DOHH2 (cell line): Measurements from ENCODE around the gene FDCSP.
"Not testable (repeated sequence)": the region's sequence is repeated elsewhere in the genome, so short reads cannot be mapped to it uniquely, and the experiment has no call there.

Experiments used
- H3F3A ChIP-seq: fragments of 200-600 bp; sonication (generic), shearing (Covaris generic); 2 replicates; pipeline ENCODE4 v1.6.0; 2016; ENCODE audit warnings: antibody characterized with exemption, mild to moderate bottlenecking; ENCODE audit not compliant: control insufficient read depth, insufficient read depth
- H3K27ac ChIP-seq: fragments of 200-600 bp; sonication (generic); 2 replicates; pipeline ENCODE4 v1.5.1; 2014; ENCODE audit warnings: low read depth, mild to moderate bottlenecking, low read length, moderate library complexity
- H3K27me3 ChIP-seq: fragments of 200-600 bp; sonication (generic); 2 replicates; pipeline ENCODE4 v1.6.1; 2014; ENCODE audit warnings: mild to moderate bottlenecking, low read length, mixed read lengths; ENCODE audit not compliant: control insufficient read depth
- H3K36me3 ChIP-seq: fragments of 200-600 bp; sonication (generic); 2 replicates; pipeline ENCODE4 v1.6.1; 2014; ENCODE audit warnings: mild to moderate bottlenecking, low read length, moderate library complexity, mixed read lengths; ENCODE audit not compliant: control insufficient read depth
- H3K4me1 ChIP-seq: fragments of 200-600 bp; sonication (generic); 2 replicates; pipeline ENCODE4 v1.6.1; 2014; ENCODE audit warnings: mild to moderate bottlenecking, low read length, mixed read lengths; ENCODE audit not compliant: control insufficient read depth
- H3K4me2 ChIP-seq: fragments of 200-600 bp; sonication (generic); 2 replicates; pipeline ENCODE4 v1.6.0; 2014; ENCODE audit warnings: mild to moderate bottlenecking, low read length, moderate library complexity
- H3K4me3 ChIP-seq: fragments of 200-600 bp; sonication (generic); 2 replicates; pipeline ENCODE4 v1.5.1; 2014; ENCODE audit warnings: mild to moderate bottlenecking, low read length, mixed read lengths
- H3K79me2 ChIP-seq: fragments of 200-600 bp; sonication (generic); 2 replicates; pipeline ENCODE4 v1.6.1; 2014; ENCODE audit warnings: mild to moderate bottlenecking, low read length, mixed read lengths; ENCODE audit not compliant: control insufficient read depth
- H3K9me2 ChIP-seq: fragments of 200-600 bp; sonication (generic); replicated peaks from 2 replicates; pipeline ENCODE4 v1.6.1; 2014; ENCODE audit warnings: mild to moderate bottlenecking, low read length, mixed read lengths; ENCODE audit not compliant: control insufficient read depth
- H3K9me3 ChIP-seq: fragments of 200-600 bp; sonication (generic); 2 replicates; pipeline ENCODE4 v1.6.1; 2014; ENCODE audit warnings: antibody characterized with exemption, low read length, mixed read lengths; ENCODE audit not compliant: control insufficient read depth, insufficient read depth
- H4K20me1 ChIP-seq: fragments of 200-600 bp; sonication (generic); 2 replicates; pipeline ENCODE4 v1.6.0; 2014; ENCODE audit warnings: low read depth, mild to moderate bottlenecking, antibody characterized with exemption, low read length, moderate library complexity; ENCODE audit not compliant: control insufficient read depth, insufficient read depth
- CTCF ChIP-seq: fragments of 200-600 bp; sonication (generic); IDR thresholded peaks from one replicate; pipeline ENCODE4 v1.5.1; 2014; ENCODE audit warnings: antibody characterized with exemption, mild to moderate bottlenecking, low read depth, low read length; ENCODE audit not compliant: poor library complexity, severe bottlenecking
- EZH2phosphoT487 ChIP-seq: fragments of 200-600 bp; sonication (generic); IDR thresholded peaks from 2 replicates; pipeline ENCODE4 v1.6.1; 2017; ENCODE audit warnings: borderline replicate concordance, mild to moderate bottlenecking, antibody characterized with exemption, low read length, moderate library complexity, mixed read lengths

The FDCSP gene

DNA sequence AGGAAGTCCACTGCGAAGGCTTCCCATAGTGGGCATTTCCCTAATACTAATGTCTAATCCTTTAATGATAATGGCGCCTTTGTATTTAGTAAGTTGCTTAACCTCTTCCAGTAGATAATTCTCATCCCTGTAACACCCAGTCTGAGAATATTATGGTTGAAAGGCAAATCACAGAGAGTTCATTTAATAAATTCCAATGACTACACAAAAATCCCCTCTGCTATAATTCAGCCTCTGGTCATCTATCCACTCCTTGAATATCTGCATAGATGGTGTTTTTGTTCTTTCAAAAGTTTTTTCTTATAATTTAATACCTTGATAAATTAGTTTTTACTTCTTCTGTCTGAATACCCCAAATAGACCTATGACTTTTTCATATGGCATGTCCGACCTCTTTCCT lies 4.5 kb upstream of the FDCSP start:
- not testable (repeated sequence) for H3K4me3 ChIP-seq, H3K27ac ChIP-seq, H3K27me3 ChIP-seq, H3K4me1 ChIP-seq, H3F3A ChIP-seq, H3K9me3 ChIP-seq, H3K9me2 ChIP-seq, H3K4me2 ChIP-seq, H3K79me2 ChIP-seq, H4K20me1 ChIP-seq, H3K36me3 ChIP-seq

GRCh38 chr4:70221818-70222217 lies 4.1 kb upstream of the FDCSP start:
- H3K9me2 ChIP-seq, H4K20me1 ChIP-seq: not testable (repeated sequence)

DNA sequence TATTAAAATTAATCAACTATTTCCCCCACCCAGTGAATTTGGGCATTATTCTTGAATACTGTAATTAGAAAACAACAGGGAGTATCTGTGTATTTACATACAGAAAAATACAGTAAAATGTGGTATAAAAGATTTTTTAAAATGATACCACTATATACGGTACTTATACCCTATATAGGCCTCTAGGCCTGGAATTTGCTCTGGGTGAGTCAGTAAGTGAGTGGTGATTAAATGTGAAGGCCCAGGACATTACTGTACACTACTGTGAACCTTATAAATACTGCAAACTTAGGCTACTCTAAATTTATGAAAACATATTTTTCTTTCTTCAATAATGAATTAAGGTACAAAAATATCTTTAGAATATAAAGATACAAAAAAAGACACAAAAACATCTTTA lies 10.2 kb downstream of the FDCSP start:
- no peak for TF ChIP-seq EZH2phosphoT487
- no peak for TF ChIP-seq CTCF
- no peaks in the 10 kb centered on the region for H3K9me3 ChIP-seq

More at GRCh38 chr4:70221818-70222217, 4.1 kb upstream of the FDCSP start:
- not testable (repeated sequence) for H3F3A ChIP-seq, H3K9me3 ChIP-seq, H3K27me3 ChIP-seq, H3K36me3 ChIP-seq, H3K4me2 ChIP-seq, H3K79me2 ChIP-seq, H3K4me3 ChIP-seq, H3K27ac ChIP-seq, H3K4me1 ChIP-seq

DNA sequence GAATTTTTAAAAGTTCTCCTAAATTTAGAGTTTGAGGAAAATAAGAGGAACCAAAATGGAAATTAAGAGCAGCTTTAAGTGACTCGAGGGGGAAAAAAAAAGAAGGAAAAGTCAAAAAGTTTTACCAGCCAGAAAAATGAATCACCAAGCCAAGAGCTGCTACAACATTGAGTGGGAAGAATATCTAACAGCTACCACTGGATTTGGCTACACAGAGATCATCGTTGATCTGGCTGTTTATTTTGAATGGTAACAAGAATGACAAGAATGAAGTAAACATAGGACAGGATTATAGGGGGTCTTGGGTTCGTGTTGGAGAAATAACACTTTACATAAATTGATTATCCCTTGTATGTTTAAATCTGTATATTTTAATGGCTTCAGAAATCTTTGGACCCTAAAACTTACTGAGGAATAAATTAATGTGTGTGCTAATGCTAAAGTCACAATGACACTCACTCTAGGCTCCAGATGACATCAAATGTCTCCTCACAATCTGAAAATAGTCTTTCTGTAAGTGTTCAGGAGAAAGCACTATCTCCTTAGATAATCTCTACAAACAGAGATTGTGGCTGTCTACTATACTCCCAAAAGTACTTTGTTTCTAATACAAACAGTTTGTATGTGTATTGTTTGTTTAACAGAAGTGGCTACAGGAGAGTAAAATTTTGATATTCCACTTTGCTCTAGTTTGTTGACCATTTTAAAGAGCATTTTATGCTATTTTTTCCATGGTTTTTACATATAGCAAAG lies 13.4 kb downstream of the FDCSP start:
- no peaks in the 10 kb centered on the region for H3F3A ChIP-seq
- H3K4me2 ChIP-seq, result no peak overlapping the region
- no peaks in the 10 kb centered on the region for H3K9me2 ChIP-seq
- no peaks in the 10 kb centered on the region for H3K4me1 ChIP-seq
- no peaks in the 10 kb centered on the region for H3K9me3 ChIP-seq
- no peak overlapping the region for H3K27ac ChIP-seq
- no peaks in the 10 kb centered on the region for H4K20me1 ChIP-seq
- no peaks in the 10 kb centered on the region for H3K27me3 ChIP-seq
- no peaks in the 10 kb centered on the region for H3K79me2 ChIP-seq
- TF ChIP-seq CTCF (no peak), EZH2phosphoT487 (no peak)
- H3K4me3 ChIP-seq, result no peak overlapping the region
- H3K36me3 ChIP-seq, result no peaks in the 10 kb centered on the region

More for the DNA sequence above, 10.2 kb downstream of the FDCSP start:
- Histone ChIP-seq H3K4me1 (no peaks in the 10 kb centered on the region), H3K9me2 (no peaks in the 10 kb centered on the region), H3K27me3 (no peaks in the 10 kb centered on the region), H3K27ac (no peak overlapping the region), H3K79me2 (no peaks in the 10 kb centered on the region), H3K36me3 (no peaks in the 10 kb centered on the region), H3K4me3 (no peak overlapping the region), H3F3A (no peaks in the 10 kb centered on the region), H3K4me2 (no peak overlapping the region), H4K20me1 (no peaks in the 10 kb centered on the region)
